Psoas muscle (tissue), 8 donors: ENCODE results near the gene TAS2R13. TPM values are rescaled to one million over a fixed set of nuclear protein-coding genes. Genes with fewer than 3 reads are reported as not detected.
A peak's percentile ranks its signal among the peaks of the same experiment; 100 is the strongest.

Experiments used
- ATAC-seq, 4 donors: fragments of 200-7000 bp; cut with Tn5 transposase; one replicate each; pipeline ENCODE4 v1.9.1; 2020; ENCODE audit warnings: moderate library complexity in 3 of 4, mild to moderate bottlenecking in 2 of 4
- DNase-seq, 2 donors: peaks; one replicate each; pipeline ENCODE4 v3.0.0-alpha.2; 2020
- H3K27ac ChIP-seq: fragments of 200-600 bp; one replicate; pipeline ENCODE4 v1.8.0; 2022
- H3K27me3 ChIP-seq, 3 donors: fragments of 200-600 bp in 1 of 3; one replicate each; pipeline versions ENCODE4 v1.6.1 to v1.8.0; 2013 to 2022; ENCODE audit warnings: low read length in 2 of 3, mild to moderate bottlenecking in 2 of 3, moderate library complexity in 1 of 3; ENCODE audit not compliant: insufficient read depth in 3 of 3
- H3K36me3 ChIP-seq, 2 donors: fragments of 200-600 bp in 1 of 2; one replicate each; pipeline versions ENCODE4 v1.6.1 to v1.8.0; 2013 to 2022; ENCODE audit warnings: low read depth in 1 of 2, mild to moderate bottlenecking in 1 of 2, moderate library complexity in 1 of 2; ENCODE audit not compliant: insufficient read depth in 1 of 2
- H3K4me1 ChIP-seq: fragments of 200-600 bp; one replicate; pipeline ENCODE4 v1.8.0; 2022
- H3K4me3 ChIP-seq: fragments of 200-600 bp; one replicate; pipeline ENCODE4 v1.8.0; 2022; ENCODE audit warnings: mild to moderate bottlenecking
- H3K9me3 ChIP-seq: fragments of 200-600 bp; one replicate; pipeline ENCODE4 v1.8.0; 2022
- WGBS, 3 donors: extraction: QIAGEN DNeasy Blood & Tissue Kit; methylation state at CpG; one replicate each; pipeline versions ENCODE4 v1.1.6 to v1.1.7; 2013; 5-methylcytosine and 5-hydroxymethylcytosine counted together
- intact Hi-C, 2 donors: fragments of 100-400 bp; cut with DNase I; formaldehyde crosslinking; loops; one replicate each; pipeline versions ENCODE4 v1.11.0 to v1.14.2; 2022
- polyA plus RNA-seq, 3 donors: library from polyadenylated mRNA; stranded (reverse); fragments of 200-250 nt; gene quantifications; one replicate each; pipeline ENCODE4 v1.2.3, GENCODE V29; 2013
- total RNA-seq, 4 donors: library from RNA; stranded (reverse); fragmentation: NEBNext Ultra II Directional in 2 of 4; extraction: Animal tissue kit (Norgen Biotek cat#: 25700) in 2 of 4; gene quantifications; one replicate each; pipeline versions ENCODE4 v1.2.1 to v1.2.4, GENCODE V29; 2021 to 2023
- TF ChIP-seq, protein P1 (sequence below): fragments of 200-600 bp; IDR thresholded peaks from one replicate; pipeline ENCODE4 v1.8.0; 2022; ENCODE audit warnings: antibody characterized with exemption
- donor health status: healthy with polysubstance abuse.
- donor health status: DM: no; HTN: no; CAD: no; lungs with moderate emphysema.
- donor health status: Bipolar disorder and iron deficiency.
- donor health status: healthy.
- donor health status: DM: yes; HTN: yes; CAD: no.
- donor health status: DM: no; HTN: no; CAD: no.
- donor health status: DM: no; HTN: no; CAD: no.
- donor health status: DM: yes; HTN: yes; CAD: no.

Gene TAS2R13
- total and polyA plus RNA-seq, 7 donors: 0.08 to 0.36 (median 0.20) TPM; not detected in 3

DNA sequence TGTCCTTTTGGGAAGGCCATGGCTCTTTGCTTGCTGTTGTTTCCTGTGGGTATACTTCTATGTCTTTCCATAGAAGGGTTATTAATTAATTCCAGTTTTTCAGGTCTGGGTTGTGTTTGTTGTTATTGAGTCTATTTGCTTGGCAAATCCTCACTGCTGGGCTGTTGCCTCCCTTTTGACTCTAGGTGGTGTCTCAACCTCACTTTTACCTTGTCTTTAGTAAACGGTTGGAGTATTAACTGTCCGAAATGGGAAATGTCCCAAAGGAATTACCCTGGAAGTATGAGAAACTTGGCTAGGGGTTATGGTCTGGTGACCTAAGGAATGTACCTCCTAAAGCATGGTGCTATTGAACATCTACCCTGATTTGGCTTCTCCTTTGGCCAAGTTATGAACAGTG is 42.0 kb downstream of the TAS2R13 start:
- TF ChIP-seq, protein P1, sequence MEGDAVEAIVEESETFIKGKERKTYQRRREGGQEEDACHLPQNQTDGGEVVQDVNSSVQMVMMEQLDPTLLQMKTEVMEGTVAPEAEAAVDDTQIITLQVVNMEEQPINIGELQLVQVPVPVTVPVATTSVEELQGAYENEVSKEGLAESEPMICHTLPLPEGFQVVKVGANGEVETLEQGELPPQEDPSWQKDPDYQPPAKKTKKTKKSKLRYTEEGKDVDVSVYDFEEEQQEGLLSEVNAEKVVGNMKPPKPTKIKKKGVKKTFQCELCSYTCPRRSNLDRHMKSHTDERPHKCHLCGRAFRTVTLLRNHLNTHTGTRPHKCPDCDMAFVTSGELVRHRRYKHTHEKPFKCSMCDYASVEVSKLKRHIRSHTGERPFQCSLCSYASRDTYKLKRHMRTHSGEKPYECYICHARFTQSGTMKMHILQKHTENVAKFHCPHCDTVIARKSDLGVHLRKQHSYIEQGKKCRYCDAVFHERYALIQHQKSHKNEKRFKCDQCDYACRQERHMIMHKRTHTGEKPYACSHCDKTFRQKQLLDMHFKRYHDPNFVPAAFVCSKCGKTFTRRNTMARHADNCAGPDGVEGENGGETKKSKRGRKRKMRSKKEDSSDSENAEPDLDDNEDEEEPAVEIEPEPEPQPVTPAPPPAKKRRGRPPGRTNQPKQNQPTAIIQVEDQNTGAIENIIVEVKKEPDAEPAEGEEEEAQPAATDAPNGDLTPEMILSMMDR: no peak
- no peaks in the 10 kb centered on the region for H3K36me3 ChIP-seq
- intact Hi-C loops: loop anchor here in 1 of 2 donors (10.0 kb wide), 1 partner anchor 327 kb away; no protein-coding TSS in a partner anchor
- H3K4me1 ChIP-seq: no peaks in the 10 kb centered on the region
- DNase-seq (no peak), ATAC-seq (peak in 1 of 4 donors; percentile 41)
- no peak overlapping the region for H3K4me3 ChIP-seq
- no peaks in the 10 kb centered on the region for H3K27me3 ChIP-seq
- peaks cover 5% of the 10 kb centered on the region for H3K9me3 ChIP-seq
- H3K27ac ChIP-seq: no peak overlapping the region
- 37 to 77% (median 50%) methylated on average over 2 of the region's 2 CpGs for WGBS, 3 donors

DNA sequence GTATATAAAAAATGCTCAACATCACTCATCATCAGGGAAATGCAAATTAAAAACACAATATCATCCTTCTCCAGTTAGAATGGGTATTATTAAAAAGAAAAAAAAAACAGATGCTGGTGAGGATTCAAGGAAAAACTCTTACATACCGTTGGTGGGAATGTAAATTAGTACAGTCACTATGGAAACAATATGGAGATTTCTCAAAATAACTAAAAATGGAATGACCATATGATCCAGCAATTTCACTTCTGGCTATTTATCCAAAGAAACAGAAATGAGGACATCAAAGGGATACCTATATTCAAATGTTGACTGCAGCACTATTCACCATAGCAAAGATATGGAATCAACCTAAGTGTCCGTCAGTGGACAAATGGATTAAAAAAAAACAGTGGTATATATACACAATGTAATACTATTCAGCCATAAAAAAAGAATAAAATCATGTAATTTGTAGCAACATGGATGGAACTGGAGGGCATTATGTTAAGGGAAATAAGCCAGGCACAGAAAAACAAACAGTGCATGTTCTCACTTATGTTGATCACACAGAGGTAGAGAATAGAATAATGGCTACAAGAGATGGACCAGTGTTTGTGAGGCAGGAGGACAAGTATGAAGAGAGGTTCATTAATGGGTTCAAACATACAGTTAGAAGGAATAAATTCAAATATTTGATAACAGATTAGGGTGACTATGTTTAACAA is 45.7 kb downstream of the TAS2R13 start:
- Histone ChIP-seq H3K27me3 (no peaks in the 10 kb centered on the region), H3K27ac (no peak overlapping the region), H3K36me3 (no peaks in the 10 kb centered on the region), H3K4me1 (no peaks in the 10 kb centered on the region), H3K9me3 (peaks cover 7% of the 10 kb centered on the region), H3K4me3 (no peak overlapping the region)
- TF ChIP-seq, protein P1: no peak
- DNase-seq: no peak
- intact Hi-C loops: loop anchor here in 1 of 2 donors (10.0 kb wide), 1 partner anchor 331 kb away; no protein-coding TSS in a partner anchor
- ATAC-seq: no peak
- WGBS, 3 donors: 87 to 94% (median 94%) methylated on average over 2 of the region's 2 CpGs

DNA sequence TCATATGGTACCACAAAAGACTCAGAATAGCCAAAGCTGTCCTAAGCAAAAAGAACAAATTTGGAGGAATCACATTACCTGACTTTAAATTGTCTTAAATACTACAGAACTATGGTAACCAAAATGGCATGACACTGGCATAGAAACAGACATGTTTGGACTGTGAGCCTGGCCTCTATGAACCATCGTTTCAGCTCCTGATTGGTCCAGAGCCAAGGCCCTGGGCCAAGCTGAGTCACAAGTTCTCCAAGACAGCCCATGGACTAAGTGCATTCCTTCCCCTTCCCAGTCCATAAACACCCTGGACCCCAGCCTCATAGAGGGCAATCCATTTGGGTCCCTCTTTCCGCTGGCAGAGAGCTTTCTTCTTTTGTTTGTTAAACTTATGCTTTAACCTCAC is 48.0 kb downstream of the TAS2R13 start:
- Histone ChIP-seq H3K9me3 (peaks cover 7% of the 10 kb centered on the region), H3K4me1 (no peaks in the 10 kb centered on the region), H3K4me3 (no peak overlapping the region), H3K27me3 (no peaks in the 10 kb centered on the region), H3K36me3 (no peaks in the 10 kb centered on the region), H3K27ac (no peak overlapping the region)
- 60 to 74% (median 60%) methylated on average over 2 of the region's 2 CpGs for WGBS, 3 donors
- intact Hi-C loops: loop anchor here in 1 of 2 donors (10.0 kb wide), 1 partner anchor 333 kb away; no protein-coding TSS in a partner anchor
- DNase-seq (no peak), ATAC-seq (no peak)
- TF ChIP-seq, protein P1: no peak

Other genes with a start within 250 kb of the TAS2R13 start
- gene STYK1, start 235.5 kb downstream of the TAS2R13 start, total RNA-seq: under 1 TPM in 3 of 4 donors, not detected in 1; 0.06 to 0.18 (median 0.09) TPM
- under 1 TPM in 2 of 3 donors, not detected in 1; 0.03 to 0.29 TPM for gene STYK1, start 235.5 kb downstream of the TAS2R13 start, polyA plus RNA-seq
- 1,000 to 10,000 TPM; 3,022 to 5,174 (median 4,517) TPM for gene YBX3, start 186.2 kb downstream of the TAS2R13 start, total RNA-seq
- gene YBX3, start 186.2 kb downstream of the TAS2R13 start, polyA plus RNA-seq: 1,000 to 10,000 TPM; 2,735 to 6,125 (median 4,885) TPM
- gene TAS2R7, start 106.9 kb downstream of the TAS2R13 start, total RNA-seq: not detected
- not detected for gene TAS2R7, start 106.9 kb downstream of the TAS2R13 start, polyA plus RNA-seq
- not detected for gene TAS2R8, start 102.3 kb downstream of the TAS2R13 start, total RNA-seq
- not detected for gene TAS2R8, start 102.3 kb downstream of the TAS2R13 start, polyA plus RNA-seq
- not detected for gene TAS2R9, start 99.4 kb downstream of the TAS2R13 start, total RNA-seq
- not detected for gene TAS2R9, start 99.4 kb downstream of the TAS2R13 start, polyA plus RNA-seq
- not detected for gene TAS2R10, start 83.2 kb downstream of the TAS2R13 start, total RNA-seq
- under 1 TPM in 2 of 3 donors, not detected in 1; 0.04 to 0.17 TPM for gene TAS2R10, start 83.2 kb downstream of the TAS2R13 start, polyA plus RNA-seq
- gene PRR4, start 60.1 kb downstream of the TAS2R13 start, total RNA-seq: 1 to 10 TPM; 1.0 to 3.9 (median 2.7) TPM
- 10 to 100 TPM in 1 of 3 donors, 1 to 10 TPM in 2; 2.6 to 11.7 (median 4.3) TPM for gene PRR4, start 60.1 kb downstream of the TAS2R13 start, polyA plus RNA-seq
- 1 to 10 TPM; 3.0 to 6.1 (median 4.4) TPM for gene PRH1, start 25.3 kb downstream of the TAS2R13 start, total RNA-seq
- 1 to 10 TPM in 2 of 3 donors, under 1 TPM in 1; 0.59 to 3.0 (median 1.2) TPM for gene PRH1, start 25.3 kb downstream of the TAS2R13 start, polyA plus RNA-seq
- not detected for gene PRH2, start 19.7 kb upstream of the TAS2R13 start, total RNA-seq
- not detected for gene PRH2, start 19.7 kb upstream of the TAS2R13 start, polyA plus RNA-seq
- under 1 TPM; 0.30 to 0.68 (median 0.59) TPM for gene TAS2R14, start 29.7 kb upstream of the TAS2R13 start, total RNA-seq
- gene TAS2R14, start 29.7 kb upstream of the TAS2R13 start, polyA plus RNA-seq: under 1 TPM; 0.18 to 0.85 (median 0.66) TPM
- gene TAS2R50, start 77.3 kb upstream of the TAS2R13 start, total RNA-seq: under 1 TPM in 3 of 4 donors, not detected in 1; 0.29 to 0.99 (median 0.39) TPM
- gene TAS2R50, start 77.3 kb upstream of the TAS2R13 start, polyA plus RNA-seq: under 1 TPM in 1 of 3 donors, not detected in 2; 0.14 TPM
- under 1 TPM; 0.21 to 0.42 (median 0.25) TPM for gene TAS2R20, start 88.7 kb upstream of the TAS2R13 start, total RNA-seq
- gene TAS2R20, start 88.7 kb upstream of the TAS2R13 start, polyA plus RNA-seq: under 1 TPM in 2 of 3 donors, not detected in 1; 0.10 to 0.20 TPM
- under 1 TPM; 0.34 to 0.86 (median 0.66) TPM for gene TAS2R19, start 113.1 kb upstream of the TAS2R13 start, total RNA-seq
- gene TAS2R19, start 113.1 kb upstream of the TAS2R13 start, polyA plus RNA-seq: under 1 TPM; 0.08 to 0.21 (median 0.18) TPM
- under 1 TPM; 0.34 to 0.81 (median 0.47) TPM for gene TAS2R31, start 121.8 kb upstream of the TAS2R13 start, total RNA-seq
- under 1 TPM; 0.13 to 0.18 (median 0.15) TPM for gene TAS2R31, start 121.8 kb upstream of the TAS2R13 start, polyA plus RNA-seq
- under 1 TPM in 3 of 4 donors, not detected in 1; 0.23 to 0.51 (median 0.24) TPM for gene TAS2R46, start 152.7 kb upstream of the TAS2R13 start, total RNA-seq
- under 1 TPM in 1 of 3 donors, not detected in 2; 0.04 TPM for gene TAS2R46, start 152.7 kb upstream of the TAS2R13 start, polyA plus RNA-seq
- gene TAS2R43, start 182.8 kb upstream of the TAS2R13 start, total RNA-seq: under 1 TPM in 1 of 4 donors, not detected in 3; 0.36 TPM
- gene TAS2R43, start 182.8 kb upstream of the TAS2R13 start, polyA plus RNA-seq: under 1 TPM in 1 of 3 donors, not detected in 2; 0.09 TPM
- gene TAS2R30, start 225.1 kb upstream of the TAS2R13 start, total RNA-seq: 1 to 10 TPM in 1 of 4 donors, under 1 TPM in 3; 0.25 to 1.1 (median 0.78) TPM
- under 1 TPM in 2 of 3 donors, not detected in 1; 0.03 to 0.08 TPM for gene TAS2R30, start 225.1 kb upstream of the TAS2R13 start, polyA plus RNA-seq